ENCODE data around the gene ACTA2. TPM values are rescaled to one million over a fixed set of nuclear protein-coding genes. Genes with fewer than 3 reads are reported as not detected.

The ACTA2 gene
- total RNA-seq, 1 experiment from 2014 or later: 25.4 TPM

- no peak overlapping the region for H3K4me3 Mint-ChIP-seq (ENCODE audit: unreplicated experiment)
- intact Hi-C loops (cut with micrococcal nuclease): no loop called here
- H3K36me3 Mint-ChIP-seq (ENCODE audit: insufficient read depth, unreplicated experiment): peaks cover 7% of the 10 kb centered on the region
- ChIA-PET POLR2A (interaction anchor here (1.1 to 2.3 kb wide), 3 partner anchors 12 to 47 kb away, joined by 3 to 12 read pairs (median 4); partner anchors contain the start of gene FAS), CTCF (interaction anchor here (0.6 to 3.4 kb wide), 7 partner anchors 10 to 111 kb away, joined by 3 to 26 read pairs (median 5); no protein-coding TSS in a partner anchor)
- no peak for DNase-seq (ENCODE audit: unreplicated experiment)
- H3K27ac Mint-ChIP-seq (ENCODE audit: low read depth, unreplicated experiment): no peak overlapping the region
- peaks cover 5% of the 10 kb centered on the region for H3K4me1 Mint-ChIP-seq (ENCODE audit: insufficient read depth, unreplicated experiment)
- TF ChIP-seq CTCF (IDR thresholded peaks at IDR 0.05; ENCODE audit: unreplicated experiment): no peak
- BruUV-seq (replicated peaks): no TSS peak
- H3K9me3 Mint-ChIP-seq (ENCODE audit: unreplicated experiment): no peaks in the 10 kb centered on the region
- no peaks in the 10 kb centered on the region for H3K27me3 Mint-ChIP-seq (ENCODE audit: insufficient read depth, unreplicated experiment)
Measured at GRCh38 chr10:88946200-88946599, 6.4 kb downstream of the ACTA2 start.

- intact Hi-C loops (cut with micrococcal nuclease): no loop called here
- no peak for TF ChIP-seq CTCF (IDR thresholded peaks at IDR 0.05; ENCODE audit: unreplicated experiment)
- Mint-ChIP-seq H3K4me1 (ENCODE audit: insufficient read depth, unreplicated experiment) (no peaks in the 10 kb centered on the region), H3K4me3 (ENCODE audit: unreplicated experiment) (no peak overlapping the region), H3K9me3 (ENCODE audit: unreplicated experiment) (no peaks in the 10 kb centered on the region), H3K36me3 (ENCODE audit: insufficient read depth, unreplicated experiment) (peaks cover 7% of the 10 kb centered on the region), H3K27me3 (ENCODE audit: insufficient read depth, unreplicated experiment) (no peaks in the 10 kb centered on the region), H3K27ac (ENCODE audit: low read depth, unreplicated experiment) (no peak overlapping the region)
- ChIA-PET CTCF (interaction anchor here (0.5 to 3.4 kb wide), 6 partner anchors 9 to 380 kb away, joined by 3 to 26 read pairs (median 4); no protein-coding TSS in a partner anchor), POLR2A (interaction anchor here (1.1 to 2.3 kb wide), 3 partner anchors 10 to 45 kb away, joined by 3 to 12 read pairs (median 3); partner anchors contain the start of gene FAS)
- BruUV-seq (replicated peaks): no TSS peak
- DNase-seq (ENCODE audit: unreplicated experiment): no peak
Measured at GRCh38 chr10:88944813-88945212, 7.8 kb downstream of the ACTA2 start.

- BruUV-seq (replicated peaks): no TSS peak
- DNase-seq (ENCODE audit: unreplicated experiment): no peak
- ChIA-PET POLR2A (interaction anchor here (0.6 to 2.1 kb wide), 2 partner anchors 21 to 47 kb away, joined by 3 to 12 read pairs; partner anchors contain the start of gene FAS), CTCF (interaction anchor here (0.7 to 3.4 kb wide), 7 partner anchors 8 to 274 kb away, joined by 3 to 26 read pairs (median 9); no protein-coding TSS in a partner anchor)
- no peak overlapping the region for H3K4me3 Mint-ChIP-seq (ENCODE audit: unreplicated experiment)
- H3K27me3 Mint-ChIP-seq (ENCODE audit: insufficient read depth, unreplicated experiment): no peaks in the 10 kb centered on the region
- peaks cover 7% of the 10 kb centered on the region for H3K36me3 Mint-ChIP-seq (ENCODE audit: insufficient read depth, unreplicated experiment)
- no peaks in the 10 kb centered on the region for H3K9me3 Mint-ChIP-seq (ENCODE audit: unreplicated experiment)
- intact Hi-C loops (cut with micrococcal nuclease): no loop called here
- no peak overlapping the region for H3K27ac Mint-ChIP-seq (ENCODE audit: low read depth, unreplicated experiment)
- H3K4me1 Mint-ChIP-seq (ENCODE audit: insufficient read depth, unreplicated experiment): no peaks in the 10 kb centered on the region
- TF ChIP-seq CTCF (IDR thresholded peaks at IDR 0.05; ENCODE audit: unreplicated experiment): no peak
Measured at GRCh38 chr10:88943778-88944177, 8.8 kb downstream of the ACTA2 start.

- Mint-ChIP-seq H3K4me1 (ENCODE audit: insufficient read depth, unreplicated experiment) (no peaks in the 10 kb centered on the region), H3K9me3 (ENCODE audit: unreplicated experiment) (no peaks in the 10 kb centered on the region), H3K27me3 (ENCODE audit: insufficient read depth, unreplicated experiment) (no peaks in the 10 kb centered on the region), H3K4me3 (ENCODE audit: unreplicated experiment) (no peak overlapping the region), H3K36me3 (ENCODE audit: insufficient read depth, unreplicated experiment) (peaks cover 15% of the 10 kb centered on the region), H3K27ac (ENCODE audit: low read depth, unreplicated experiment) (no peak overlapping the region)
- TF ChIP-seq CTCF (IDR thresholded peaks at IDR 0.05; ENCODE audit: unreplicated experiment): no peak
- CTCF ChIA-PET: interaction anchor here (2.7 kb wide), 1 partner anchor 47 kb away, joined by 16 read pairs; no protein-coding TSS in a partner anchor
- POLR2A ChIA-PET: interaction anchor here (0.6 kb wide), 2 partner anchors 47 to 283 kb away, joined by 3 to 4 read pairs; no protein-coding TSS in a partner anchor
- intact Hi-C loops (cut with micrococcal nuclease): no loop called here
- BruUV-seq (replicated peaks): no TSS peak
- no peak for DNase-seq (ENCODE audit: unreplicated experiment)
Measured at GRCh38 chr10:88941026-88941425, 11.5 kb downstream of the ACTA2 start.
